HL-60 (cell line): ENCODE results near the gene DLG1.

Experiments
- DNase-seq, 2 experiments: peaks; one replicate each; pipeline ENCODE4 v3.0.0-alpha.2; 2010 to 2020; ENCODE audit warnings: low read depth in 1 of 2, low spot score in 1 of 2
- H3K27ac ChIP-seq: fragments of 250-450 bp; sonication (Bioruptor Pico); replicated peaks from 2 replicates; pipeline ENCODE4 v1.5.1; 2020; ENCODE audit warnings: mild to moderate bottlenecking, moderate library complexity
- H3K27me3 ChIP-seq: fragments of 250-450 bp; sonication (Bioruptor Pico); 2 replicates; pipeline ENCODE4 v1.5.1; 2021; ENCODE audit warnings: mild to moderate bottlenecking, moderate library complexity; ENCODE audit not compliant: insufficient read depth, poor library complexity, severe bottlenecking
- H3K4me3 ChIP-seq: replicated peaks from 2 replicates; pipeline ENCODE4 v1.5.1; 2011; ENCODE audit warnings: mild to moderate bottlenecking, control low read depth, low read length; ENCODE audit not compliant: insufficient read depth
- CTCF ChIP-seq: IDR thresholded peaks from one replicate; pipeline ENCODE4 v1.5.1; 2011; ENCODE audit warnings: low read length, control low read depth, inconsistent platforms; ENCODE audit not compliant: insufficient read depth
- GABPA ChIP-seq: IDR thresholded peaks from 2 replicates; pipeline ENCODE4 v1.6.1; 2012; ENCODE audit warnings: low read depth
- POLR2AphosphoS5 ChIP-seq: IDR thresholded peaks from 2 replicates; pipeline ENCODE4 v1.6.1; 2012; ENCODE audit warnings: low read depth
- SPI1 ChIP-seq: IDR thresholded peaks from 2 replicates; pipeline ENCODE4 v1.6.1; 2012; ENCODE audit warnings: low read depth, mild to moderate bottlenecking, borderline replicate concordance
- TF ChIP-seq, protein P1 (sequence below): IDR thresholded peaks from 2 replicates; pipeline ENCODE4 v1.6.1; 2012; ENCODE audit warnings: low read depth; ENCODE audit not compliant: insufficient replicate concordance

Gene DLG1

DNA sequence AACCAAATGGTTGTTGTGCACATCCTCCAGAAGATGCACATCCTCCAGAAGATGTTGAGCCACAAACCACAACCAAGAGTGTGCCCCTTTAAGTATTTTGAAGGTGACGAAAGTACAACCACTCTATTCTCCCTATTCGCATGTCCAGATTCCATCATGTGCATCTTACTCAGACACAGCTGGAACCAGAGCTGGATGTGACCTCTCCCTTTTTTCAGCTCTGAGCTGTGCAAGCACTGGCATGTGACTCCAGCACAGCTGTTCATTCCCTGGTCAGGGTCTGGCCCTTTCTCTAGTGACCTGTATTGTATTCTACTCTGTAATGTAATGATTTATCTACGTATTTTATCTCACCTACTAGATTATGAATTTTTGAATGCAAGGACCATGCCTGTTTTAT lies 29.3 kb upstream of the DLG1 start:
- Histone ChIP-seq H3K27ac (no peak overlapping the region), H3K4me3 (no peak overlapping the region), H3K27me3 (peaks cover 3% of the 10 kb centered on the region)
- TF ChIP-seq POLR2AphosphoS5 (no peak), CTCF (no peak), GABPA (no peak), SPI1 (no peak)
- TF ChIP-seq, protein P1, sequence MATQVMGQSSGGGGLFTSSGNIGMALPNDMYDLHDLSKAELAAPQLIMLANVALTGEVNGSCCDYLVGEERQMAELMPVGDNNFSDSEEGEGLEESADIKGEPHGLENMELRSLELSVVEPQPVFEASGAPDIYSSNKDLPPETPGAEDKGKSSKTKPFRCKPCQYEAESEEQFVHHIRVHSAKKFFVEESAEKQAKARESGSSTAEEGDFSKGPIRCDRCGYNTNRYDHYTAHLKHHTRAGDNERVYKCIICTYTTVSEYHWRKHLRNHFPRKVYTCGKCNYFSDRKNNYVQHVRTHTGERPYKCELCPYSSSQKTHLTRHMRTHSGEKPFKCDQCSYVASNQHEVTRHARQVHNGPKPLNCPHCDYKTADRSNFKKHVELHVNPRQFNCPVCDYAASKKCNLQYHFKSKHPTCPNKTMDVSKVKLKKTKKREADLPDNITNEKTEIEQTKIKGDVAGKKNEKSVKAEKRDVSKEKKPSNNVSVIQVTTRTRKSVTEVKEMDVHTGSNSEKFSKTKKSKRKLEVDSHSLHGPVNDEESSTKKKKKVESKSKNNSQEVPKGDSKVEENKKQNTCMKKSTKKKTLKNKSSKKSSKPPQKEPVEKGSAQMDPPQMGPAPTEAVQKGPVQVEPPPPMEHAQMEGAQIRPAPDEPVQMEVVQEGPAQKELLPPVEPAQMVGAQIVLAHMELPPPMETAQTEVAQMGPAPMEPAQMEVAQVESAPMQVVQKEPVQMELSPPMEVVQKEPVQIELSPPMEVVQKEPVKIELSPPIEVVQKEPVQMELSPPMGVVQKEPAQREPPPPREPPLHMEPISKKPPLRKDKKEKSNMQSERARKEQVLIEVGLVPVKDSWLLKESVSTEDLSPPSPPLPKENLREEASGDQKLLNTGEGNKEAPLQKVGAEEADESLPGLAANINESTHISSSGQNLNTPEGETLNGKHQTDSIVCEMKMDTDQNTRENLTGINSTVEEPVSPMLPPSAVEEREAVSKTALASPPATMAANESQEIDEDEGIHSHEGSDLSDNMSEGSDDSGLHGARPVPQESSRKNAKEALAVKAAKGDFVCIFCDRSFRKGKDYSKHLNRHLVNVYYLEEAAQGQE: no peak
- DNase-seq: no peak

- TF ChIP-seq GABPA: no peak
- TF ChIP-seq, protein P1: no peak
- TF ChIP-seq SPI1: no peak
- no peak for TF ChIP-seq CTCF
- no peak for TF ChIP-seq POLR2AphosphoS5
- H3K4me3 ChIP-seq: no peak overlapping the region
- H3K27me3 ChIP-seq: peaks cover 4% of the 10 kb centered on the region
- DNase-seq: no peak
- no peak overlapping the region for H3K27ac ChIP-seq
These were observed 27.4 kb upstream of the DLG1 start for GRCh38 chr3:197325773-197326172.

- Histone ChIP-seq H3K27me3 (peaks cover 3% of the 10 kb centered on the region), H3K27ac (no peak overlapping the region), H3K4me3 (no peak overlapping the region)
- TF ChIP-seq SPI1: no peak
- TF ChIP-seq, protein P1: no peak
- TF ChIP-seq POLR2AphosphoS5: no peak
- no peak for TF ChIP-seq GABPA
- no peak for TF ChIP-seq CTCF
- DNase-seq: no peak
These were observed 23.7 kb upstream of the DLG1 start for GRCh38 chr3:197322149-197322548.
